Measurements from ENCODE around the gene DISC1. TPM values are rescaled to one million over a fixed set of nuclear protein-coding genes. Genes with fewer than 3 reads are reported as not detected.

The DISC1 gene
- total RNA-seq, 1 experiment from 2014 or later: 9.8 TPM

- DNase-seq: no peak
- intact Hi-C loops (cut with micrococcal nuclease; ENCODE audit: unreplicated experiment): no loop called here
- Mint-ChIP-seq H3K4me3 (ENCODE audit: low read depth, unreplicated experiment) (no peak overlapping the region), H3K27me3 (ENCODE audit: unreplicated experiment) (no peaks in the 10 kb centered on the region), H3K4me1 (ENCODE audit: low read depth, unreplicated experiment) (no peaks in the 10 kb centered on the region), H3K27ac (ENCODE audit: unreplicated experiment) (no peak overlapping the region), H3K36me3 (ENCODE audit: insufficient read depth, unreplicated experiment) (no peaks in the 10 kb centered on the region), H3K9me3 (ENCODE audit: low read depth, unreplicated experiment) (peaks cover 21% of the 10 kb centered on the region)
- TF ChIP-seq CTCF (IDR thresholded peaks at IDR 0.05; ENCODE audit: unreplicated experiment): no peak
- CTCF ChIA-PET: no interaction called here
- no TSS peak for BruUV-seq (replicated peaks)
Measured at GRCh38 chr1:232074265-232074664, 447.7 kb downstream of the DISC1 start.

GRCh38 chr1:232077809-232078208, 451.2 kb downstream of the DISC1 start:
- Mint-ChIP-seq H3K4me1 (ENCODE audit: low read depth, unreplicated experiment) (no peaks in the 10 kb centered on the region), H3K27ac (ENCODE audit: unreplicated experiment) (no peak overlapping the region), H3K36me3 (ENCODE audit: insufficient read depth, unreplicated experiment) (no peaks in the 10 kb centered on the region), H3K9me3 (ENCODE audit: low read depth, unreplicated experiment) (peaks cover 17% of the 10 kb centered on the region), H3K4me3 (ENCODE audit: low read depth, unreplicated experiment) (no peak overlapping the region), H3K27me3 (ENCODE audit: unreplicated experiment) (no peaks in the 10 kb centered on the region)
- DNase-seq: no peak
- intact Hi-C loops (cut with micrococcal nuclease; ENCODE audit: unreplicated experiment): no loop called here
- no TSS peak for BruUV-seq (replicated peaks)
- no peak for TF ChIP-seq CTCF (IDR thresholded peaks at IDR 0.05; ENCODE audit: unreplicated experiment)
- CTCF ChIA-PET: no interaction called here

- Mint-ChIP-seq H3K4me3 (ENCODE audit: low read depth, unreplicated experiment) (no peak overlapping the region), H3K9me3 (ENCODE audit: low read depth, unreplicated experiment) (peaks cover 4% of the 10 kb centered on the region), H3K4me1 (ENCODE audit: low read depth, unreplicated experiment) (no peaks in the 10 kb centered on the region), H3K27me3 (ENCODE audit: unreplicated experiment) (no peaks in the 10 kb centered on the region), H3K27ac (ENCODE audit: unreplicated experiment) (no peak overlapping the region), H3K36me3 (ENCODE audit: insufficient read depth, unreplicated experiment) (no peaks in the 10 kb centered on the region)
- CTCF ChIA-PET: no interaction called here
- no peak for TF ChIP-seq CTCF (IDR thresholded peaks at IDR 0.05; ENCODE audit: unreplicated experiment)
- intact Hi-C loops (cut with micrococcal nuclease; ENCODE audit: unreplicated experiment): no loop called here
- no TSS peak for BruUV-seq (replicated peaks)
- DNase-seq: no peak
Measured at GRCh38 chr1:232084584-232085223, 458.1 kb downstream of the DISC1 start.

- H3K4me1 Mint-ChIP-seq (ENCODE audit: low read depth, unreplicated experiment): no peaks in the 10 kb centered on the region
- H3K4me3 Mint-ChIP-seq (ENCODE audit: low read depth, unreplicated experiment): no peak overlapping the region
- intact Hi-C loops (cut with micrococcal nuclease; ENCODE audit: unreplicated experiment): no loop called here
- H3K27ac Mint-ChIP-seq (ENCODE audit: unreplicated experiment): no peak overlapping the region
- TF ChIP-seq CTCF (IDR thresholded peaks at IDR 0.05; ENCODE audit: unreplicated experiment): no peak
- peaks cover 5% of the 10 kb centered on the region for H3K9me3 Mint-ChIP-seq (ENCODE audit: low read depth, unreplicated experiment)
- BruUV-seq (replicated peaks): no TSS peak
- no peaks in the 10 kb centered on the region for H3K27me3 Mint-ChIP-seq (ENCODE audit: unreplicated experiment)
- CTCF ChIA-PET: no interaction called here
- no peaks in the 10 kb centered on the region for H3K36me3 Mint-ChIP-seq (ENCODE audit: insufficient read depth, unreplicated experiment)
- DNase-seq: no peak
Measured at GRCh38 chr1:232090816-232091215, 464.2 kb downstream of the DISC1 start.

Other genes with a start within 250 kb of the DISC1 start
- gene EGLN1, start 204.5 kb upstream of the DISC1 start, total RNA-seq (2022): 33.3 and 34.9 TPM in 2 replicates
- gene TSNAX, start 98.1 kb upstream of the DISC1 start, total RNA-seq (2022): 55.5 and 56.9 TPM in 2 replicates

Data from Calu3 (cell line).